Caco-2 (cell line): ENCODE results near the gene PLXDC2. TPM values are rescaled to one million over a fixed set of nuclear protein-coding genes. Genes with fewer than 3 reads are reported as not detected.

ENCODE experiments used
- BruUV-seq: library from RNA; stranded (reverse); fragments of 400-500 nt; replicated peaks from 2 replicates; lab custom pipeline; 2021; lab: Mats Ljungman, UMichigan
- CTCF ChIA-PET: fragments of 300-600 bp; sonication (Branson Sonifier 250); formaldehyde crosslinking; loops from one replicate; lab custom pipeline; 2022; ENCODE audit warnings: antibody characterized with exemption; lab: Charles Lee
- POLR2A ChIA-PET: fragments of 300-600 bp; sonication (Branson Sonifier 250); formaldehyde crosslinking; loops from one replicate; lab custom pipeline; 2022; ENCODE audit warnings: antibody characterized with exemption; lab: Charles Lee
- DNase-seq, 2 experiments: peaks; one replicate each; pipeline versions ENCODE4 v3.0.0 to v3.0.0-alpha.2; 2020 to 2022
- H3K27me3 ChIP-seq: replicated peaks from 2 replicates; pipeline ENCODE4 v1.6.0; 2011; ENCODE audit warnings: low read length; ENCODE audit not compliant: control insufficient read depth, insufficient read depth
- H3K36me3 ChIP-seq: 2 replicates; pipeline ENCODE4 v1.5.1; 2011; ENCODE audit warnings: low read length; ENCODE audit not compliant: control insufficient read depth, insufficient read depth
- H3K4me1 ChIP-seq: fragments of 250-450 bp; sonication (Bioruptor Pico); 2 replicates; pipeline ENCODE4 v1.5.1; 2020; ENCODE audit warnings: mild to moderate bottlenecking
- H3K4me3 ChIP-seq: 2 replicates; pipeline ENCODE4 v1.5.1; 2011; ENCODE audit warnings: low read depth, mild to moderate bottlenecking, control low read depth, low read length
- H3K9me3 ChIP-seq: fragments of 250-450 bp; sonication (Bioruptor Pico); 2 replicates; pipeline ENCODE4 v1.5.1; 2020; ENCODE audit warnings: mild to moderate bottlenecking, moderate library complexity
- H3K27ac Mint-ChIP-seq: one replicate; pipeline ENCODE4 v1.8.0; 2022; ENCODE audit warnings: mixed read lengths; ENCODE audit not compliant: unreplicated experiment
- H3K27me3 Mint-ChIP-seq: one replicate; pipeline ENCODE4 v1.8.0; 2022; ENCODE audit warnings: mixed read lengths; ENCODE audit not compliant: insufficient read depth, unreplicated experiment
- H3K36me3 Mint-ChIP-seq: one replicate; pipeline ENCODE4 v1.8.0; 2022; ENCODE audit warnings: mild to moderate bottlenecking, mixed read lengths; ENCODE audit not compliant: insufficient read depth, unreplicated experiment
- H3K4me1 Mint-ChIP-seq: one replicate; pipeline ENCODE4 v1.8.0; 2022; ENCODE audit warnings: low read depth, mixed read lengths; ENCODE audit not compliant: unreplicated experiment
- H3K4me3 Mint-ChIP-seq: one replicate; pipeline ENCODE4 v1.8.0; 2022; ENCODE audit warnings: mild to moderate bottlenecking, moderate library complexity, mixed read lengths; ENCODE audit not compliant: unreplicated experiment
- H3K9me3 Mint-ChIP-seq: one replicate; pipeline ENCODE4 v1.8.0; 2022; ENCODE audit warnings: mixed read lengths; ENCODE audit not compliant: unreplicated experiment
- CTCF ChIP-seq, 2 experiments: fragments of 200-600 bp in 1 of 2; IDR thresholded peaks; 1 replicate in 1 of 2; 2 replicates in 1 of 2; pipeline versions ENCODE4 v1.5.1 to v1.8.0; 2011 to 2022; ENCODE audit warnings: antibody characterized with exemption in 1 of 2, control low read depth in 1 of 2, inconsistent platforms in 1 of 2, low read depth in 1 of 2, low read length in 1 of 2, mild to moderate bottlenecking in 1 of 2, moderate library complexity in 1 of 2; ENCODE audit not compliant: insufficient read depth in 1 of 2, severe bottlenecking in 1 of 2, unreplicated experiment in 1 of 2
- intact Hi-C: fragments of 100-400 bp; cut with micrococcal nuclease; formaldehyde crosslinking; loops from one replicate; pipeline ENCODE4 v1.10.0; 2022; ENCODE audit not compliant: unreplicated experiment
- total RNA-seq: library from RNA; stranded (reverse); gene quantifications from 2 replicates; pipeline ENCODE4 v1.2.3, GENCODE V29; 2022

The PLXDC2 gene
- total RNA-seq, 1 experiment from 2014 or later = 0.54 TPM

DNA sequence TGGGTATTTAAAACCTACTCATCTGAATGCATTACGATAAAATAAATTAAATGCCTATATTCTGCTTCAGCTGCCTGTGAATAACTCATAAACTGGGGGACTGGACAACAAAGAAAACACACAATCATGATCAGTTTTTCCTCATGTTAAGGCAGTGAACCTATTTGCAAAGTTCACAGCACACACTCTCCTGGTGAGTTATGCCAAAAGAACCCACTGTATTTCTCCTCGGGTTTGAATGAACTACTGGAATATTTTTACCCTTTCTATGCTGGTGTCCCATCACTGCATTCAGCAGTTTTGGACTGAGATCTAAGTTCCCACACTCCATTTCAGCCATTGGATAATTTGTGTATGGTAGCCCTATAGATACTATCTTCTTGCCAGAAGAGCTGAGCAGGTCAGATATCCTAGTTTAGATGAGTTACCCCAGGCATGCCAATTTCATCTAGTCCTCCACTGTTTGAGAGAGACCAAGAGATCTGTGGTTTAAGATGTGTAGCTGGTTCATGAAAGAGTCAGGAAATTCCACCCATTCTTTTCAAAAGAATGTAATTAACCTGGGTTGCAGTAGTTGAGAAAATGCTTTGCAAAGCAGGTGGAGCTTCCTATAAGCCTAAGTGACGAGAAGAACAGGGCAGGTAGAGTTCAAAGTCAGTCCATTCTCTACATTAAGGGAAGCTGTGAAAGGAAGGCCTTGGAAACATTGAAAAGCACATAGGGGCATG lies 101.7 kb downstream of the PLXDC2 start:
- no TSS peak for BruUV-seq
- ChIA-PET CTCF (no interaction called here), POLR2A (no interaction called here)
- Mint-ChIP-seq H3K4me1 (peaks cover 6% of the 10 kb centered on the region), H3K4me3 (no peak overlapping the region), H3K9me3 (no peaks in the 10 kb centered on the region), H3K27me3 (no peaks in the 10 kb centered on the region), H3K27ac (no peak overlapping the region), H3K36me3 (no peaks in the 10 kb centered on the region)
- no peak for DNase-seq
- no peaks in the 10 kb centered on the region for H3K4me1 ChIP-seq
- TF ChIP-seq CTCF (IDR thresholded peaks at IDR 0.05; ENCODE audit: insufficient read depth in 1 of 2, low read depth in 1 of 2, low read length in 1 of 2, severe bottlenecking in 1 of 2, unreplicated experiment in 1 of 2) = no peak
- 0 out of 2 replicates have a peak, but pooled peaks cover 4% of the 10 kb centered on the region for H3K9me3 ChIP-seq
- no peak overlapping the region for H3K4me3 ChIP-seq
- intact Hi-C loops = no loop called here
- no peaks in the 10 kb centered on the region for H3K36me3 ChIP-seq
- H3K27me3 ChIP-seq = no peaks in the 10 kb centered on the region

DNA sequence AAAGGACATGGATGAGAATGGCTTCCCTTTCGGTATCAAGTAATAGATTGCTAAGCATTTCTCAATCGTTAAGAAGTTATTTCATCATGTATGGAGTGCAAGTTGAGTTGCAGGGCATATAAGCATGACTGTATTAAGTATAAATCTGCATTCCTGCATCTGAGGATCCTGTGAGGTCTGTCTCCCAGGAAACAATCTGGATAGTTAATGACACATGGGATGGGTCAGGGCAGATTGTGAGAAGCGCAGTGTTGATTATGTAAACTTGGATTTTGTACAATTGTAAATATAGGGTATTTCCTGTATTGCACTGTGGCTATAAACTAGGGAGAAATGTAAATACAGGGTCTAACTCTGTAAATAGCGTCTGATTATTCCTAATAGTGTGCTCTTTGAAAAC lies 102.6 kb downstream of the PLXDC2 start:
- no peak overlapping the region for H3K4me3 Mint-ChIP-seq
- H3K9me3 Mint-ChIP-seq = no peaks in the 10 kb centered on the region
- no peak overlapping the region for H3K27ac Mint-ChIP-seq
- no peaks in the 10 kb centered on the region for H3K36me3 ChIP-seq
- no peak overlapping the region for H3K4me3 ChIP-seq
- no peak for DNase-seq
- 0 out of 2 replicates have a peak, but pooled peaks cover 4% of the 10 kb centered on the region for H3K9me3 ChIP-seq
- no peaks in the 10 kb centered on the region for H3K4me1 ChIP-seq
- H3K4me1 Mint-ChIP-seq = peaks cover 6% of the 10 kb centered on the region
- intact Hi-C loops = no loop called here
- POLR2A ChIA-PET = no interaction called here
- H3K27me3 ChIP-seq = no peaks in the 10 kb centered on the region
- H3K27me3 Mint-ChIP-seq = no peaks in the 10 kb centered on the region
- TF ChIP-seq CTCF (IDR thresholded peaks at IDR 0.05; ENCODE audit: insufficient read depth in 1 of 2, low read depth in 1 of 2, low read length in 1 of 2, severe bottlenecking in 1 of 2, unreplicated experiment in 1 of 2) = no peak
- CTCF ChIA-PET = no interaction called here
- no peaks in the 10 kb centered on the region for H3K36me3 Mint-ChIP-seq
- BruUV-seq = no TSS peak

GRCh38 chr10:19919671-19920070 lies 103.4 kb downstream of the PLXDC2 start:
- 0 out of 2 replicates have a peak, but pooled peaks cover 3% of the 10 kb centered on the region for H3K9me3 ChIP-seq
- H3K27ac Mint-ChIP-seq = no peak overlapping the region
- H3K4me3 Mint-ChIP-seq = no peak overlapping the region
- CTCF ChIA-PET = no interaction called here
- H3K4me3 ChIP-seq = no peak overlapping the region
- no TSS peak for BruUV-seq
- H3K27me3 Mint-ChIP-seq = no peaks in the 10 kb centered on the region
- no peaks in the 10 kb centered on the region for H3K27me3 ChIP-seq
- no peaks in the 10 kb centered on the region for H3K4me1 ChIP-seq
- intact Hi-C loops = no loop called here
- H3K36me3 ChIP-seq = no peaks in the 10 kb centered on the region
- TF ChIP-seq CTCF (IDR thresholded peaks at IDR 0.05; ENCODE audit: insufficient read depth in 1 of 2, low read depth in 1 of 2, low read length in 1 of 2, severe bottlenecking in 1 of 2, unreplicated experiment in 1 of 2) = no peak
- no peak for DNase-seq
- H3K36me3 Mint-ChIP-seq = no peaks in the 10 kb centered on the region
- H3K9me3 Mint-ChIP-seq = no peaks in the 10 kb centered on the region
- POLR2A ChIA-PET = no interaction called here
- H3K4me1 Mint-ChIP-seq = peaks cover 6% of the 10 kb centered on the region
